GM12801 (cell line): Measurements from ENCODE around the gene IL36G.

Source experiments
- CTCF ChIP-seq: IDR thresholded peaks from one replicate; pipeline ENCODE4 v1.5.1; 2011; ENCODE audit warnings: control low read depth; ENCODE audit not compliant: insufficient read length; ENCODE audit errors: extremely low read depth

Gene IL36G

GRCh38 chr2:112942654-112943002, 35.2 kb upstream of the IL36G start:
- no peak for TF ChIP-seq CTCF

GRCh38 chr2:112944971-112945370, 32.8 kb upstream of the IL36G start:
- TF ChIP-seq CTCF = no peak

- no peak for TF ChIP-seq CTCF
Observed at GRCh38 chr2:112946086-112946485, 31.7 kb upstream of the IL36G start.

- TF ChIP-seq CTCF = no peak
Observed at GRCh38 chr2:112947374-112947773, 30.4 kb upstream of the IL36G start.

- TF ChIP-seq CTCF = no peak
Observed at GRCh38 chr2:112949456-112949855, 28.4 kb upstream of the IL36G start.

GRCh38 chr2:112954364-112954763, 23.4 kb upstream of the IL36G start:
- TF ChIP-seq CTCF = no peak

- TF ChIP-seq CTCF = no peak
Observed at GRCh38 chr2:112957511-112957910, 20.3 kb upstream of the IL36G start.
